Measurements from ENCODE around the gene NSRP1. TPM values are rescaled to one million over a fixed set of nuclear protein-coding genes. Genes with fewer than 3 reads are reported as not detected.
A peak's percentile ranks its signal among the peaks of the same experiment; 100 is the strongest.

The NSRP1 gene
- total and polyA plus RNA-seq, 2 of the 4 experiments (the other 2 are of a cell fraction), result 3.4 to 14.2 TPM

DNA sequence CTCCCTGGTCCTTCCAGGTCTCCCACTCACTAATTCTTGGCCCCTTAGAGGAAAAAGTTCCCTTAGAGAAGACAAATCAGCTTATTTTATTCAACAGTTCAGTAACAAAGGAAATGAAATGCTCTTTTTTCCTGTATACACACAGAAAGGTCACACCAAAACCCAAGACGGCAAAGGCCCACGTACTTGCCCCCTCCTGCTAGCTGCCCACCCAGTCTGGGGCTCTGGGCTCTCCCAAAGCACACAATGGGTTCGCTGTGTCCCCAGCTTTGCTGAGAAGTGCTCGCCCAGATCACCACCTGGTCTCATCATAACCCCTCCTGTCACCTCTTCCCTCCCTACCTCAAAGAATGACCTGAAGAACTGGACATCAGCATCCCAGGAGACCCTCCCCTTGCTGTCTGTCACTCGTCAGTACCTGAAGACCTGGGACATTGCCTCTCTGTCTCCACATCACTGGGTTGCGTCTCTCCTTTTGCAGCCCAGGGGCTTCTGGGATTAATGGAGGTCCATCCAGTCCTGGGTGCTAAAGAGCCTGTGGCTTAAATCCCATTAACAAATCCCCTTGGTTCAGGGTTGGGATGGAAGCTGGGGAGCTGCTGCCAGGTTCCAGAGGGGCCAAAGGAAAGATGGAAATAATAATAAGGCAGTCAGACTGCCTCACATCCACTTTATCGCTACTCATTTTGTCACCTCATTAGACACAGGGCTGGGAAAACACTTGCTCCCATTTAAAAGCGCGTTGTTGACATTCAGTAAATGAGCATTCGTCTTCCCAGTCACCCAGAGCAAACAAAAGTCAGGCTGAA is 115.6 kb downstream of the NSRP1 start:
- no peak for DNase-seq
- Histone ChIP-seq H4K8ac (ENCODE audit: low read depth in 2 of 2, low read length in 2 of 2) (no peak overlapping the region), H3K27ac (ENCODE audit: insufficient read depth, low read length) (no peak overlapping the region), H3K79me1 (ENCODE audit: low read depth in 1 of 2, low read length in 2 of 2) (no peaks in the 10 kb centered on the region), H3K18ac (ENCODE audit: low read depth, low read length) (no peak overlapping the region), H3K14ac (replicated peaks; ENCODE audit: low read depth, low read length) (no peak overlapping the region), H2BK5ac (ENCODE audit: low read depth, low read length, poor library complexity, severe bottlenecking) (no peak overlapping the region), H2AFZ (replicated peaks; ENCODE audit: low read length, poor library complexity) (no peak overlapping the region), H3K36me3 (ENCODE audit: control insufficient read depth, insufficient read depth, low read length) (no peaks in the 10 kb centered on the region), H2BK15ac (ENCODE audit: low read depth, low read length) (no peak overlapping the region), H2BK120ac (ENCODE audit: low read depth, low read length) (no peak overlapping the region), H3K9ac (ENCODE audit: low read depth, low read length) (no peak overlapping the region), H4K20me1 (ENCODE audit: insufficient read depth, low read length) (no peaks in the 10 kb centered on the region), H3K4me3 (ENCODE audit: insufficient read depth, low read depth, low read length) (no peak overlapping the region), H3K9me1 (ENCODE audit: insufficient read depth, low read length) (no peaks in the 10 kb centered on the region), H3K4me1 (ENCODE audit: control insufficient read depth, insufficient read depth, low read length) (peaks cover 2% of the 10 kb centered on the region; the same call in 1 of the 2 replicates), H3K9me3 (ENCODE audit: control insufficient read depth, insufficient read depth, low read length) (no peaks in the 10 kb centered on the region), H2AK9ac (replicated peaks; ENCODE audit: low read depth, low read length, poor library complexity) (peak overlapping the region; percentile 62), H3K4me2 (ENCODE audit: low read depth, low read length) (no peak overlapping the region), H3K56ac (ENCODE audit: extremely low read depth, insufficient read depth, low read length) (no peak overlapping the region), H2AK5ac (ENCODE audit: low read depth, low read length) (no peak overlapping the region), H3K27me3 (ENCODE audit: control insufficient read depth, insufficient read depth, low read length) (peaks cover 70% of the 10 kb centered on the region), H4K91ac (ENCODE audit: insufficient read depth, low read depth, low read length) (no peak overlapping the region), H3K4ac (ENCODE audit: low read depth, low read length) (no peak overlapping the region), H3K23ac (ENCODE audit: low read depth, low read length) (no peak overlapping the region), H2BK20ac (ENCODE audit: low read depth, low read length) (no peak overlapping the region), H4K5ac (ENCODE audit: low read depth, low read length) (no peak overlapping the region)
- CTCF ChIA-PET, result no interaction called here
- POLR2A ChIA-PET (ENCODE audit: unreplicated experiment), result no interaction called here
- WGBS, 2 experiments (ENCODE audit: extremely low coverage in 2 of 2, insufficient read length in 1 of 2), result 65% methylated on average over 4 of the region's 10 CpGs; no CpG with 5 or more reads in 1 of the 2 experiments
- intact Hi-C loops (cut with micrococcal nuclease) (no loop called here), dilution Hi-C loops (cut with HindIII; ENCODE audit: low sequenced_read_pairs, unreplicated experiment) (no loop called here), in situ Hi-C loops (cut with MboI; ENCODE audit: low sequenced_read_pairs) (no loop called here)
- ATAC-seq (ENCODE audit: low read depth), result no peak
- no TSS peak for BruUV-seq (replicated peaks)
- TF ChIP-seq, protein P1, sequence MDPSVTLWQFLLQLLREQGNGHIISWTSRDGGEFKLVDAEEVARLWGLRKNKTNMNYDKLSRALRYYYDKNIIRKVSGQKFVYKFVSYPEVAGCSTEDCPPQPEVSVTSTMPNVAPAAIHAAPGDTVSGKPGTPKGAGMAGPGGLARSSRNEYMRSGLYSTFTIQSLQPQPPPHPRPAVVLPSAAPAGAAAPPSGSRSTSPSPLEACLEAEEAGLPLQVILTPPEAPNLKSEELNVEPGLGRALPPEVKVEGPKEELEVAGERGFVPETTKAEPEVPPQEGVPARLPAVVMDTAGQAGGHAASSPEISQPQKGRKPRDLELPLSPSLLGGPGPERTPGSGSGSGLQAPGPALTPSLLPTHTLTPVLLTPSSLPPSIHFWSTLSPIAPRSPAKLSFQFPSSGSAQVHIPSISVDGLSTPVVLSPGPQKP (IDR thresholded peaks at IDR 0.05; ENCODE audit: borderline replicate concordance, low read depth, low read length), result no peak
- TF ChIP-seq, protein P2, sequence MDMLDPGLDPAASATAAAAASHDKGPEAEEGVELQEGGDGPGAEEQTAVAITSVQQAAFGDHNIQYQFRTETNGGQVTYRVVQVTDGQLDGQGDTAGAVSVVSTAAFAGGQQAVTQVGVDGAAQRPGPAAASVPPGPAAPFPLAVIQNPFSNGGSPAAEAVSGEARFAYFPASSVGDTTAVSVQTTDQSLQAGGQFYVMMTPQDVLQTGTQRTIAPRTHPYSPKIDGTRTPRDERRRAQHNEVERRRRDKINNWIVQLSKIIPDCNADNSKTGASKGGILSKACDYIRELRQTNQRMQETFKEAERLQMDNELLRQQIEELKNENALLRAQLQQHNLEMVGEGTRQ (IDR thresholded peaks at IDR 0.05; ENCODE audit: low read depth, low read length), result no peak
- TF ChIP-seq MXI1 (IDR thresholded peaks at IDR 0.05; ENCODE audit: borderline replicate concordance, low read depth, low read length) (no peak), MAFK (IDR thresholded peaks at IDR 0.05; ENCODE audit: low read depth, low read length) (no peak), RFX5 (IDR thresholded peaks at IDR 0.05; ENCODE audit: low read depth, low read length) (no peak), NFE2L2 (IDR thresholded peaks at IDR 0.05; ENCODE audit: low read depth, low read length) (no peak), CHD1 (IDR thresholded peaks at IDR 0.05; ENCODE audit: low read depth, low read length) (no peak), POLR2A (IDR thresholded peaks at IDR 0.05; ENCODE audit: low read depth, low read length) (no peak), RAD21 (IDR thresholded peaks at IDR 0.05; ENCODE audit: low read length) (no peak), BHLHE40 (IDR thresholded peaks at IDR 0.05; ENCODE audit: low read depth, low read length) (no peak), SMC3 (IDR thresholded peaks at IDR 0.05; ENCODE audit: low read depth, low read length) (no peak), FOS (IDR thresholded peaks at IDR 0.05; ENCODE audit: low read depth, low read length) (no peak), CEBPB (IDR thresholded peaks at IDR 0.05; ENCODE audit: low read depth, low read length) (no peak), MAZ (IDR thresholded peaks at IDR 0.05; ENCODE audit: borderline replicate concordance, low read depth, low read length) (no peak), RCOR1 (IDR thresholded peaks at IDR 0.05; ENCODE audit: insufficient replicate concordance, low read length) (no peak)
- TF ChIP-seq, protein P3, sequence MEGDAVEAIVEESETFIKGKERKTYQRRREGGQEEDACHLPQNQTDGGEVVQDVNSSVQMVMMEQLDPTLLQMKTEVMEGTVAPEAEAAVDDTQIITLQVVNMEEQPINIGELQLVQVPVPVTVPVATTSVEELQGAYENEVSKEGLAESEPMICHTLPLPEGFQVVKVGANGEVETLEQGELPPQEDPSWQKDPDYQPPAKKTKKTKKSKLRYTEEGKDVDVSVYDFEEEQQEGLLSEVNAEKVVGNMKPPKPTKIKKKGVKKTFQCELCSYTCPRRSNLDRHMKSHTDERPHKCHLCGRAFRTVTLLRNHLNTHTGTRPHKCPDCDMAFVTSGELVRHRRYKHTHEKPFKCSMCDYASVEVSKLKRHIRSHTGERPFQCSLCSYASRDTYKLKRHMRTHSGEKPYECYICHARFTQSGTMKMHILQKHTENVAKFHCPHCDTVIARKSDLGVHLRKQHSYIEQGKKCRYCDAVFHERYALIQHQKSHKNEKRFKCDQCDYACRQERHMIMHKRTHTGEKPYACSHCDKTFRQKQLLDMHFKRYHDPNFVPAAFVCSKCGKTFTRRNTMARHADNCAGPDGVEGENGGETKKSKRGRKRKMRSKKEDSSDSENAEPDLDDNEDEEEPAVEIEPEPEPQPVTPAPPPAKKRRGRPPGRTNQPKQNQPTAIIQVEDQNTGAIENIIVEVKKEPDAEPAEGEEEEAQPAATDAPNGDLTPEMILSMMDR (conservative IDR thresholded peaks at IDR 0.05; ENCODE audit: low read depth, low read length), result no peak

Measured in IMR-90 (cell line).